GM18526 (cell line): Measurements from ENCODE around the gene ARPC1A.
A peak's percentile ranks its signal among the peaks of the same experiment; 100 is the strongest.

Experiments used
- POLR2A ChIP-seq: IDR thresholded peaks from 3 replicates; pipeline ENCODE4 v1.6.1; 2011; ENCODE audit not compliant: insufficient read length; ENCODE audit errors: extremely low read depth

Gene ARPC1A

GRCh38 chr7:99380823-99381663 lies 55.3 kb downstream of the ARPC1A start:
- peak; percentile 63 for TF ChIP-seq POLR2A

- TF ChIP-seq POLR2A = no peak
These were observed 56.0 kb downstream of the ARPC1A start for GRCh38 chr7:99381664-99382075.

- TF ChIP-seq POLR2A = no peak
These were observed 57.5 kb downstream of the ARPC1A start for GRCh38 chr7:99383203-99383602.

DNA sequence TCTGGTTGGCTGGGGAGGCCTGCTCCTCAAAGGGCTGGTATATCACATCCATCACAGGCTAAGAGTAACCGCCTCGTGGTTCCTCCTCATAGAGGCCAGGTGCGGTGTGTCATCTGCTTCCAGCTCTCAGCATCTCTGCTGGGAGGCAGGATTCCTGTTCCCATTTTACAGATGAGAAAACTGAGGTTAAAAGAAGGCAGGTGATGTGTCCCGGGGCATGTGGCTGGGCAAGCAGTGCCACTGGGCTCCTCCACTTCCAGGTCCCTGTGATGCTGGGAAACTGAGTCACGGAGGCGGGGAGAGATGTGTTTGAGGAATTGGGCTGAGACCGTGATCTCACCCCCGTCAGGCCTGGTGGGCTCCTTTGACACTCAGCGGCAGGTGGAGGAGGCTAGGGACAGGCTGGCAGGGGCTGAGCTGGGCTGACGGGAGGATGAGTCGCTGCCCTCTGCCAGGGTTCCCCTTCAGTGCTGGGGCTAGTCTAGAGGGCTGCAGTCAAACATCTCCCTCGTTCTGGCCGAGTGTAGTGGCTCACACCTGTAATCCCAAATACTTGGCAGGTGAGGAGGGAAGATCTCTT lies 58.2 kb downstream of the ARPC1A start:
- no peak for TF ChIP-seq POLR2A

DNA sequence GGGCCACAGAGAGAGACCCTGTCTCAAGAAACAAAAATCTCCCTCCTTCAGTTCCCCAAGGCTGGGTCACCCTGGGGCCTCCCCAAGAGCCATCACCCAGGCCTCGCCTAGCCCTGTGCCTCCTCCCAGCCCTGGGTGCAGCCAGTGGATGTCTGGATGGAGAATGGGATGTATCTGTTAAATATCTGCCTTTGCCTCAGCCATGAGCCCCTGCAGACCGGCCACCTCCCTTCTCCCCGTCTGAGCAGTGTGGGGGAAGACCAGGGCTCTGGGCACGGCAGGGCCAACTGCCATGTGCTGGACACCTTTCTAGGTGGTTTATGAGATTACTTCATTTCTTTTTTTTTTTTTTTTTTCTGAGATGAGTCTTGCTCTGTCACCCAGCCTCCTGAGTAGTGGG lies 58.8 kb downstream of the ARPC1A start:
- no peak for TF ChIP-seq POLR2A

- no peak for TF ChIP-seq POLR2A
These were observed 59.9 kb downstream of the ARPC1A start for GRCh38 chr7:99385564-99385963.

GRCh38 chr7:99386584-99387238 lies 61.0 kb downstream of the ARPC1A start:
- no peak for TF ChIP-seq POLR2A

DNA sequence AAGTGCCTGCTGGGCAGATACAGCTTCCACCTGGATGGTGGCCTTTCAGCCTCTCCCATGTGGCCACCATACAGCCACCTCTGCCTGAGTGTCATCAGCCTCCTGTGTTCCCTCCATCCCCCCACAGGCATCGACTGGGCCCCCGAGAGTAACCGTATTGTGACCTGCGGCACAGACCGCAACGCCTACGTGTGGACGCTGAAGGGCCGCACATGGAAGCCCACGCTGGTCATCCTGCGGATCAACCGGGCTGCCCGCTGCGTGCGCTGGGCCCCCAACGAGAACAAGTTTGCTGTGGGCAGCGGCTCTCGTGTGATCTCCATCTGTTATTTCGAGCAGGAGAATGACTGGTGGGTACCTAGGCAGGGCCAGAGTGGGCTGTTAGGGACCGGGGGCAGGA lies 62.2 kb downstream of the ARPC1A start:
- TF ChIP-seq POLR2A = no peak

- no peak for TF ChIP-seq POLR2A
These were observed 64.1 kb downstream of the ARPC1A start for GRCh38 chr7:99389772-99390171.

- no peak for TF ChIP-seq POLR2A
These were observed 65.4 kb downstream of the ARPC1A start for GRCh38 chr7:99390941-99391602.

DNA sequence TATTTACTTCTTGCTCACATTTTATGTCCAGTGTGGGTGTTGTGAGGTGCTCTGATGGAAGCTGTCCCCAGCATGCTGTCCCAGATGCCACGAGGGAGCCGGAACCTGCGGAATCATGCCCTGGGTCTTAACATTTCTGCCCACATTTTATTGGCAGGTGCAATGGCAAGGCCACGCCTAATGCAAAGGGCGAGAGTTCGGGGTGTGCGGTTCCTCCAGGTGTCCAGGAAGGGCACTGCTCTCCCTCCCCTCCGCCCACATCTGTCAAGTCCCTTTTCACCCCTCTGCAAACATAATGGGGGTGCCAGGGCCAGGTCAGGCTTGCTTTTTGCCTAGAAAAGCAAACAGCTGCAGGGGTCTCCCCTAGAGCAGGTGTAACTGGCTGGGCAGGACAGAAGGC lies 66.3 kb downstream of the ARPC1A start:
- TF ChIP-seq POLR2A = no peak

- peak; percentile 24 for TF ChIP-seq POLR2A
These were observed 67.1 kb downstream of the ARPC1A start for GRCh38 chr7:99392659-99393354.

- no peak for TF ChIP-seq POLR2A
These were observed 67.9 kb downstream of the ARPC1A start for GRCh38 chr7:99393355-99394187.

DNA sequence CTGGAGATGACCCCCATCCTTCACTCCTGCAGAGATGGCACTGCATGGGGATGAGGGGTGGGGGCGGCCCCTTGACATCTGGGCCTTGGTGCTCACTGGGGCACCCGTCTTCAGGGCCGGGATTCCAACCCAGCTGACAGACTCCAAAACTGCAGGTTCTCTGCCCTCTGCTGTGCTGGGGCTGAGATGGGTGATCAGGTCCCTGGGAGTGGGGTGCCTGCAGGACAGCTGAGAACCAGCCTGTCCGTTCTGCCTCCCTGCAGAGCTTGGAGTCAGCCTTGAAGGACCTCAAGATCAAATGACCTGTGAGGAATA lies 68.4 kb downstream of the ARPC1A start:
- no peak for TF ChIP-seq POLR2A
